Mammary epithelial cell (primary cell): ENCODE data around the gene SPATS2.

Experiments used
- EZH2 ChIP-seq: IDR thresholded peaks from 2 replicates; pipeline ENCODE4 v1.6.1; 2012; ENCODE audit warnings: low read length, inconsistent platforms, borderline replicate concordance
- TF ChIP-seq, protein P1 (sequence below), 2 donors: IDR thresholded peaks in 1 of 2; conservative IDR thresholded peaks in 1 of 2; 2 replicates each; pipeline ENCODE4 v1.5.1; 2011 to 2012; ENCODE audit warnings: inconsistent platforms in 2 of 2, low read length in 2 of 2, mild to moderate bottlenecking in 2 of 2, control low read depth in 1 of 2, low read depth in 1 of 2; ENCODE audit not compliant: insufficient read depth in 1 of 2; ENCODE audit errors: extremely low read depth in 1 of 2

DNA sequence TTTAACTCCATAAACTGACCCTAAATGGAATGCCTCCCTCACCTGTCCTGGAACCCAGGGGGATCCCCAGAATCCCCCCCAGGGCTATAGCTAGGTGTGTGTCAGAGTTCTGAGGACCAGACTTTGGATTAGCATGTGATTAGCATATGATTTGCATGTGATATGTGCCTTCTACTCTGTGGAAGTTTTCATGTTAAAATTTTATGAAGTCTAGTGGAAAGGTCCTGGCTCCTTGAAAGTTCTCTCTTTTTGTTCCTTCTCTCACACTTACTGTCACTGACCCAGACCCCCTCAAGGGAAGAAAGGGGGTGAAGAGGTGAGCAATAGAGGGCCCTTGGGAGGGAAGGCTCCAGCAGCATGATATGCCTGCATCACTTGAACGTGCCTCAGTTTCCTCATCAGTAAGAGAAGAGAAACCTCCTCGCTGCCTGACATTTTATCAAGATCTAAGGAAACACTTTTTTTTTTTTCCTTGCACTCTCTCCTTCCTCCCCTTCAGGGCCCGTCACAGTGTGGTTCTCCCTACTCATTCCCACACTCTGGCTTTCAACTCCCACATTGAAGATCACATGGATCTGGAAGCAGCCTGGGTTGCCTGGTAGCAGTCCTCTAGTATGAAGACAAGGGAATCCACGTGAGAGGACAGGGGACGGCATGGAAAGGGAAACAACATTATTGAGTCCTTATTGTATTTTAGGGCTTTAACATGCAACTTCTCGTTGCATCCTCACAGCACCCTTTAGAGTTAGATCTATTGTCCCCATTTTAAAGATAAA is 27.0 kb upstream of the SPATS2 start:
- no peak for TF ChIP-seq EZH2
- TF ChIP-seq, protein P1, sequence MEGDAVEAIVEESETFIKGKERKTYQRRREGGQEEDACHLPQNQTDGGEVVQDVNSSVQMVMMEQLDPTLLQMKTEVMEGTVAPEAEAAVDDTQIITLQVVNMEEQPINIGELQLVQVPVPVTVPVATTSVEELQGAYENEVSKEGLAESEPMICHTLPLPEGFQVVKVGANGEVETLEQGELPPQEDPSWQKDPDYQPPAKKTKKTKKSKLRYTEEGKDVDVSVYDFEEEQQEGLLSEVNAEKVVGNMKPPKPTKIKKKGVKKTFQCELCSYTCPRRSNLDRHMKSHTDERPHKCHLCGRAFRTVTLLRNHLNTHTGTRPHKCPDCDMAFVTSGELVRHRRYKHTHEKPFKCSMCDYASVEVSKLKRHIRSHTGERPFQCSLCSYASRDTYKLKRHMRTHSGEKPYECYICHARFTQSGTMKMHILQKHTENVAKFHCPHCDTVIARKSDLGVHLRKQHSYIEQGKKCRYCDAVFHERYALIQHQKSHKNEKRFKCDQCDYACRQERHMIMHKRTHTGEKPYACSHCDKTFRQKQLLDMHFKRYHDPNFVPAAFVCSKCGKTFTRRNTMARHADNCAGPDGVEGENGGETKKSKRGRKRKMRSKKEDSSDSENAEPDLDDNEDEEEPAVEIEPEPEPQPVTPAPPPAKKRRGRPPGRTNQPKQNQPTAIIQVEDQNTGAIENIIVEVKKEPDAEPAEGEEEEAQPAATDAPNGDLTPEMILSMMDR (conservative IDR thresholded peaks at IDR 0.05 in 1 of 2, IDR thresholded peaks at IDR 0.05 in 1 of 2; ENCODE audit: extremely low read depth in 1 of 2, insufficient read depth in 1 of 2, low read depth in 1 of 2, low read length in 2 of 2) = no peak
